CD4-positive, alpha-beta memory T cell (primary cell): ENCODE results near the gene PARD3B. TPM values are rescaled to one million over a fixed set of nuclear protein-coding genes. Genes with fewer than 3 reads are reported as not detected.

Source experiments
- CTCF ChIA-PET: fragments of 350-600 bp; sonication (Branson Sonifier 250); formaldehyde crosslinking; loops from one replicate; lab custom pipeline; 2021; ENCODE audit warnings: inconsistent platforms; ENCODE audit not compliant: partially characterized antibody; lab: Charles Lee
- POLR2A ChIA-PET: fragments of 350-600 bp; sonication (Branson Sonifier 250); formaldehyde crosslinking; loops from one replicate; lab custom pipeline; 2021; ENCODE audit not compliant: partially characterized antibody; lab: Charles Lee
- DNase-seq, 5 donors: peaks; one replicate each; pipeline versions ENCODE4 v3.0.0 to v3.0.0-alpha.2; 2020 to 2022; ENCODE audit warnings: mixed read lengths in 1 of 5
- H3K27ac ChIP-seq: one replicate; pipeline ENCODE4 v1.7.0; 2013; ENCODE audit warnings: low read depth, low read length
- H3K27me3 ChIP-seq: 2 replicates; pipeline ENCODE4 v1.7.0; 2013; ENCODE audit warnings: mild to moderate bottlenecking, low read length, moderate library complexity; ENCODE audit not compliant: insufficient read depth
- H3K36me3 ChIP-seq: 2 replicates; pipeline ENCODE4 v1.7.0; 2013; ENCODE audit warnings: mild to moderate bottlenecking, low read length, moderate library complexity; ENCODE audit not compliant: insufficient read depth
- H3K4me1 ChIP-seq: 2 replicates; pipeline ENCODE4 v1.7.0; 2013; ENCODE audit warnings: mild to moderate bottlenecking, low read length, moderate library complexity; ENCODE audit not compliant: insufficient read depth
- H3K4me3 ChIP-seq, 2 donors: one replicate each; pipeline ENCODE4 v1.7.0; 2013; ENCODE audit warnings: low read length in 2 of 2, mild to moderate bottlenecking in 1 of 2
- H3K9me3 ChIP-seq, 2 donors: one replicate each; pipeline ENCODE4 v1.7.0; 2013; ENCODE audit warnings: low read length in 2 of 2, control low read depth in 1 of 2; ENCODE audit not compliant: control insufficient read depth in 1 of 2
- H3K27ac Mint-ChIP-seq, 7 donors: one replicate each; pipeline ENCODE4 v1.8.0; 2020 to 2021; ENCODE audit warnings: mixed read lengths in 7 of 7, mild to moderate bottlenecking in 6 of 7, inconsistent platforms in 3 of 7, moderate library complexity in 3 of 7
- H3K27me3 Mint-ChIP-seq, 2 donors: one replicate each; pipeline ENCODE4 v1.8.0; 2020 to 2021; ENCODE audit warnings: mixed read lengths in 2 of 2
- H3K36me3 Mint-ChIP-seq, 2 donors: one replicate each; pipeline ENCODE4 v1.8.0; 2020 to 2021; ENCODE audit warnings: mixed read lengths in 2 of 2, inconsistent platforms in 1 of 2, mild to moderate bottlenecking in 1 of 2
- H3K4me1 Mint-ChIP-seq, 4 donors: one replicate each; pipeline ENCODE4 v1.8.0; 2020 to 2021; ENCODE audit warnings: mixed read lengths in 4 of 4, mild to moderate bottlenecking in 1 of 4
- H3K4me3 Mint-ChIP-seq, 8 donors: one replicate each; pipeline ENCODE4 v1.8.0; 2020 to 2021; ENCODE audit warnings: mixed read lengths in 8 of 8, mild to moderate bottlenecking in 7 of 8, moderate library complexity in 6 of 8, inconsistent platforms in 3 of 8
- H3K9me3 Mint-ChIP-seq, 8 donors: one replicate each; pipeline ENCODE4 v1.8.0; 2020 to 2021; ENCODE audit warnings: mixed read lengths in 8 of 8, mild to moderate bottlenecking in 5 of 8, inconsistent platforms in 3 of 8, moderate library complexity in 1 of 8
- intact Hi-C: fragments of 100-400 bp; cut with micrococcal nuclease; formaldehyde crosslinking; loops from one replicate; pipeline ENCODE4 v1.15.1; 2023
- polyA plus RNA-seq, 2 donors: library from polyadenylated mRNA; unstranded; fragments of 300-500 nt; fragmentation: Illumina TruSeq; gene quantifications; one replicate each; pipeline ENCODE4 v1.2.3, GENCODE V29; 2021
- total RNA-seq, 2 experiments: library from RNA; stranded (reverse); gene quantifications; one replicate each; pipeline ENCODE4 v1.2.3, GENCODE V29; 2021

PARD3B gene
- total and polyA plus RNA-seq, 4 experiments from 2014 or later = 0.44 to 1.3 (median 1.2) TPM; not detected in 1

GRCh38 chr2:205053827-205054410 lies 508.6 kb downstream of the PARD3B start:
- Histone ChIP-seq H3K4me3 (no peak overlapping the region), H3K36me3 (no peaks in the 10 kb centered on the region), H3K27ac (no peak overlapping the region), H3K9me3 (no peaks in the 10 kb centered on the region), H3K27me3 (no peaks in the 10 kb centered on the region), H3K4me1 (no peaks in the 10 kb centered on the region)
- POLR2A ChIA-PET = no interaction called here
- Mint-ChIP-seq H3K27ac (peak overlapping the region in 1 of 7 donors; percentile 53), H3K9me3 (peaks cover 10 to 19% (median 16%) of the 10 kb centered on the region in 8 donors), H3K4me3 (no peak overlapping the region), H3K36me3 (peaks cover 6 to 9% of the 10 kb centered on the region in 2 donors), H3K27me3 (no peaks in the 10 kb centered on the region), H3K4me1 (peaks cover 3 to 13% (median 7%) of the 10 kb centered on the region in 4 donors)
- intact Hi-C loops = no loop called here
- CTCF ChIA-PET = no interaction called here
- DNase-seq = no peak

GRCh38 chr2:205054789-205055188 lies 509.5 kb downstream of the PARD3B start:
- Mint-ChIP-seq H3K4me3 (no peak overlapping the region), H3K27ac (no peak overlapping the region), H3K4me1 (peaks cover 3 to 15% (median 9%) of the 10 kb centered on the region in 4 donors), H3K27me3 (no peaks in the 10 kb centered on the region), H3K36me3 (peaks cover 4 to 13% of the 10 kb centered on the region in 2 donors), H3K9me3 (peaks cover 4 to 18% (median 16%) of the 10 kb centered on the region in 8 donors)
- ChIA-PET CTCF (no interaction called here), POLR2A (no interaction called here)
- H3K4me1 ChIP-seq = no peaks in the 10 kb centered on the region
- H3K27me3 ChIP-seq = no peaks in the 10 kb centered on the region
- no peak for DNase-seq
- no peaks in the 10 kb centered on the region for H3K9me3 ChIP-seq
- H3K36me3 ChIP-seq = no peaks in the 10 kb centered on the region
- H3K27ac ChIP-seq = no peak overlapping the region
- intact Hi-C loops = no loop called here
- no peak overlapping the region for H3K4me3 ChIP-seq

GRCh38 chr2:205055251-205055650 lies 510.0 kb downstream of the PARD3B start:
- intact Hi-C loops = no loop called here
- Mint-ChIP-seq H3K27me3 (no peaks in the 10 kb centered on the region), H3K27ac (no peak overlapping the region), H3K9me3 (peaks cover 2 to 18% (median 16%) of the 10 kb centered on the region in 8 donors), H3K4me3 (peak overlapping the region in 4 of 8 donors; percentile 10 to 84 (median 47)), H3K36me3 (peaks cover 3 to 13% of the 10 kb centered on the region in 2 donors), H3K4me1 (peaks cover 3 to 15% (median 9%) of the 10 kb centered on the region in 4 donors)
- no peaks in the 10 kb centered on the region for H3K36me3 ChIP-seq
- ChIA-PET POLR2A (no interaction called here), CTCF (no interaction called here)
- no peak overlapping the region for H3K27ac ChIP-seq
- no peaks in the 10 kb centered on the region for H3K4me1 ChIP-seq
- no peak overlapping the region for H3K4me3 ChIP-seq
- no peaks in the 10 kb centered on the region for H3K27me3 ChIP-seq
- H3K9me3 ChIP-seq = no peaks in the 10 kb centered on the region
- no peak for DNase-seq

GRCh38 chr2:205056151-205056561 lies 510.9 kb downstream of the PARD3B start:
- POLR2A ChIA-PET = interaction anchor here (0.8 to 1.0 kb wide), 2 partner anchors 37 to 85 kb away, joined by 3 read pairs; no protein-coding TSS in a partner anchor
- Histone ChIP-seq H3K27ac (no peak overlapping the region), H3K4me1 (no peaks in the 10 kb centered on the region), H3K36me3 (no peaks in the 10 kb centered on the region), H3K27me3 (no peaks in the 10 kb centered on the region), H3K4me3 (peak overlapping the region in 1 of 2 donors; percentile 30), H3K9me3 (no peaks in the 10 kb centered on the region)
- Mint-ChIP-seq H3K4me1 (peaks cover 3 to 15% (median 8%) of the 10 kb centered on the region in 4 donors), H3K9me3 (peaks cover 2 to 18% (median 16%) of the 10 kb centered on the region in 8 donors), H3K4me3 (peak overlapping the region; percentile 62 to 84 (median 79)), H3K27ac (peak overlapping the region in 2 of 7 donors; percentile 1 to 91), H3K27me3 (no peaks in the 10 kb centered on the region), H3K36me3 (peaks cover 3 to 13% of the 10 kb centered on the region in 2 donors)
- intact Hi-C loops = no loop called here
- no peak for DNase-seq
- CTCF ChIA-PET = interaction anchor here (0.9 kb wide), 1 partner anchor 34 kb away, joined by 3 read pairs; no protein-coding TSS in a partner anchor

- no peak for DNase-seq
- H3K9me3 Mint-ChIP-seq = peaks cover 2 to 18% (median 16%) of the 10 kb centered on the region in 8 donors
- CTCF ChIA-PET = no interaction called here
- peaks cover 0 to 11% (median 3%) of the 10 kb centered on the region in 4 donors for H3K4me1 Mint-ChIP-seq
- H3K36me3 Mint-ChIP-seq = peaks cover 3 to 13% of the 10 kb centered on the region in 2 donors
- no peak overlapping the region for H3K4me3 Mint-ChIP-seq
- H3K27ac Mint-ChIP-seq = no peak overlapping the region
- H3K27me3 ChIP-seq = no peaks in the 10 kb centered on the region
- no peaks in the 10 kb centered on the region for H3K27me3 Mint-ChIP-seq
- POLR2A ChIA-PET = no interaction called here
- no peaks in the 10 kb centered on the region for H3K9me3 ChIP-seq
- no peak overlapping the region for H3K4me3 ChIP-seq
- H3K27ac ChIP-seq = no peak overlapping the region
- intact Hi-C loops = no loop called here
- no peaks in the 10 kb centered on the region for H3K4me1 ChIP-seq
- no peaks in the 10 kb centered on the region for H3K36me3 ChIP-seq
Observed at GRCh38 chr2:205058409-205058808, 513.1 kb downstream of the PARD3B start.

- Histone ChIP-seq H3K27me3 (no peaks in the 10 kb centered on the region), H3K4me3 (no peak overlapping the region), H3K27ac (no peak overlapping the region), H3K9me3 (no peaks in the 10 kb centered on the region), H3K4me1 (no peaks in the 10 kb centered on the region), H3K36me3 (no peaks in the 10 kb centered on the region)
- ChIA-PET CTCF (no interaction called here), POLR2A (no interaction called here)
- no peak overlapping the region for H3K4me3 Mint-ChIP-seq
- H3K36me3 Mint-ChIP-seq = peaks cover 3 to 13% of the 10 kb centered on the region in 2 donors
- peaks cover 0 to 11% (median 4%) of the 10 kb centered on the region in 4 donors for H3K4me1 Mint-ChIP-seq
- no peak for DNase-seq
- H3K27ac Mint-ChIP-seq = no peak overlapping the region
- peaks cover 2 to 18% (median 16%) of the 10 kb centered on the region in 8 donors for H3K9me3 Mint-ChIP-seq
- intact Hi-C loops = no loop called here
- H3K27me3 Mint-ChIP-seq = no peaks in the 10 kb centered on the region
Observed at GRCh38 chr2:205060269-205060668, 515.0 kb downstream of the PARD3B start.

- DNase-seq = no peak
- Histone ChIP-seq H3K27ac (no peak overlapping the region), H3K4me3 (no peak overlapping the region), H3K9me3 (no peaks in the 10 kb centered on the region), H3K27me3 (no peaks in the 10 kb centered on the region), H3K36me3 (no peaks in the 10 kb centered on the region), H3K4me1 (no peaks in the 10 kb centered on the region)
- intact Hi-C loops = no loop called here
- no peaks in the 10 kb centered on the region for H3K9me3 Mint-ChIP-seq
- no peaks in the 10 kb centered on the region for H3K27me3 Mint-ChIP-seq
- ChIA-PET CTCF (no interaction called here), POLR2A (interaction anchor here (1.0 kb wide), 1 partner anchor 10 kb away, joined by 3 read pairs; no protein-coding TSS in a partner anchor)
- H3K4me1 Mint-ChIP-seq = peaks cover 0 to 3% (median under 1%) of the 10 kb centered on the region in 4 donors
- H3K4me3 Mint-ChIP-seq = no peak overlapping the region
- H3K36me3 Mint-ChIP-seq = no peaks in the 10 kb centered on the region
- no peak overlapping the region for H3K27ac Mint-ChIP-seq
Observed at GRCh38 chr2:205066081-205066480, 520.8 kb downstream of the PARD3B start.
